Upper lobe of left lung (tissue), 6 donors: Measurements from ENCODE around the gene RSRC1. TPM values are rescaled to one million over a fixed set of nuclear protein-coding genes. Genes with fewer than 3 reads are reported as not detected.

Experiments
- ATAC-seq, 2 donors: fragments of 200-7000 bp; cut with Tn5 transposase; one replicate each; pipeline ENCODE4 v1.9.1; 2022; ENCODE audit warnings: mild to moderate bottlenecking in 2 of 2, moderate library complexity in 2 of 2; ENCODE audit not compliant: low FRiP score in 2 of 2
- DNase-seq, 2 donors: peaks; one replicate each; pipeline ENCODE4 v3.0.0-alpha.2; 2019 to 2020
- H3K27ac ChIP-seq, 4 donors: fragments of 200-600 bp; sonication (generic); one replicate each; pipeline ENCODE4 v1.5.1; 2016 to 2019
- H3K27me3 ChIP-seq, 4 donors: fragments of 200-600 bp; sonication (generic); one replicate each; pipeline ENCODE4 v1.5.1; 2017 to 2019
- H3K36me3 ChIP-seq, 4 donors: fragments of 200-600 bp; sonication (generic); one replicate each; pipeline ENCODE4 v1.5.1; 2016 to 2019
- H3K4me1 ChIP-seq, 4 donors: fragments of 200-600 bp; sonication (generic); one replicate each; pipeline ENCODE4 v1.5.1; 2018 to 2019
- H3K4me3 ChIP-seq, 4 donors: fragments of 200-600 bp; sonication (generic); one replicate each; pipeline ENCODE4 v1.5.1; 2017 to 2019; ENCODE audit warnings: mild to moderate bottlenecking in 2 of 4, moderate library complexity in 1 of 4
- H3K9me3 ChIP-seq, 4 donors: fragments of 200-600 bp; sonication (generic); one replicate each; pipeline ENCODE4 v1.5.1; 2018 to 2019
- CTCF ChIP-seq, 6 experiments: fragments of 450-650 bp in 4 of 6; fragments of 200-600 bp in 2 of 6; sonication (generic) in 2 of 6; IDR thresholded peaks; one replicate each; pipeline ENCODE4 v1.5.1; 2016 to 2019; ENCODE audit warnings: antibody characterized with exemption in 6 of 6
- EP300 ChIP-seq, 4 donors: sonication (generic); formaldehyde crosslinking; IDR thresholded peaks; one replicate each; pipeline ENCODE4 v1.5.1; 2017; ENCODE audit warnings: antibody characterized with exemption in 4 of 4, control low read depth in 2 of 4
- POLR2A ChIP-seq, 4 donors: fragments of 450-650 bp; IDR thresholded peaks; one replicate each; pipeline ENCODE4 v1.5.1; 2016 to 2017; ENCODE audit warnings: antibody characterized with exemption in 4 of 4, mild to moderate bottlenecking in 2 of 4
- POLR2AphosphoS5 ChIP-seq, 2 donors: sonication (generic); formaldehyde crosslinking; IDR thresholded peaks; one replicate each; pipeline ENCODE4 v1.5.1; 2017; ENCODE audit warnings: antibody characterized with exemption in 2 of 2
- WGBS, 2 donors: methylation state at CpG; one replicate each; pipeline ENCODE4 v1.1.5; 2017 to 2018; 5-methylcytosine and 5-hydroxymethylcytosine counted together
- total RNA-seq, 6 donors: library from RNA; depleted of rRNA in 4 of 6; stranded (reverse); fragments of >200 nt in 4 of 6; gene quantifications; one replicate each; pipeline versions ENCODE4 v1.1.0 to v1.2.1, GENCODE V29; 2016 to 2021
- donor health status: DM: no; HTN: no; CAD: no; lungs with moderate emphysema.
- donor health status: DM: no; HTN: yes; CAD: no; lungs with severe emphysema.

RSRC1 gene
- total RNA-seq, 6 donors from 2014 or later = 21.4 to 87.0 (median 24.5) TPM

- Histone ChIP-seq H3K36me3 (no peaks in the 10 kb centered on the region), H3K4me1 (no peaks in the 10 kb centered on the region), H3K4me3 (no peak overlapping the region), H3K27ac (no peak overlapping the region), H3K27me3 (no peaks in the 10 kb centered on the region), H3K9me3 (peaks cover 1 to 9% (median 6%) of the 10 kb centered on the region in 4 donors)
- ATAC-seq (no peak), DNase-seq (no peak)
- TF ChIP-seq EP300 (IDR thresholded peaks at IDR 0.05) = no peak
- no peak for TF ChIP-seq POLR2A (IDR thresholded peaks at IDR 0.05)
- no peak for TF ChIP-seq CTCF (IDR thresholded peaks at IDR 0.05)
- no peak for TF ChIP-seq POLR2AphosphoS5 (IDR thresholded peaks at IDR 0.05)
- 75 to 89% methylated on average over 2 of the region's 2 CpGs for WGBS, 2 donors
Observed at GRCh38 chr3:158205994-158206393, 96.1 kb downstream of the RSRC1 start.

GRCh38 chr3:158210067-158210466 is 100.2 kb downstream of the RSRC1 start:
- no peak for TF ChIP-seq POLR2AphosphoS5 (IDR thresholded peaks at IDR 0.05)
- TF ChIP-seq EP300 (IDR thresholded peaks at IDR 0.05) = no peak
- TF ChIP-seq POLR2A (IDR thresholded peaks at IDR 0.05) = no peak

GRCh38 chr3:158213461-158213860 is 103.6 kb downstream of the RSRC1 start:
- H3K27me3 ChIP-seq = no peaks in the 10 kb centered on the region

More at GRCh38 chr3:158210067-158210466, 100.2 kb downstream of the RSRC1 start:
- ATAC-seq (no peak), DNase-seq (no peak)
- no peak overlapping the region for H3K4me3 ChIP-seq
- WGBS, 2 donors = 96 to 98% methylated on average over 4 of the region's 4 CpGs
- H3K36me3 ChIP-seq = no peaks in the 10 kb centered on the region
- no peaks in the 10 kb centered on the region for H3K9me3 ChIP-seq
- no peaks in the 10 kb centered on the region for H3K27me3 ChIP-seq
- H3K4me1 ChIP-seq = no peaks in the 10 kb centered on the region
- no peak overlapping the region for H3K27ac ChIP-seq

GRCh38 chr3:158217992-158218391 is 108.1 kb downstream of the RSRC1 start:
- no peak for ATAC-seq
- Histone ChIP-seq H3K27me3 (no peaks in the 10 kb centered on the region), H3K9me3 (no peaks in the 10 kb centered on the region), H3K27ac (no peak overlapping the region), H3K4me1 (no peaks in the 10 kb centered on the region), H3K36me3 (no peaks in the 10 kb centered on the region), H3K4me3 (no peak overlapping the region)
- no peak for DNase-seq
- 92 to 98% methylated on average over 3 of the region's 3 CpGs for WGBS, 2 donors
- no peak for TF ChIP-seq POLR2AphosphoS5 (IDR thresholded peaks at IDR 0.05)
- TF ChIP-seq POLR2A (IDR thresholded peaks at IDR 0.05) = no peak
- TF ChIP-seq EP300 (IDR thresholded peaks at IDR 0.05) = no peak
- no peak for TF ChIP-seq CTCF (IDR thresholded peaks at IDR 0.05)

More at GRCh38 chr3:158213461-158213860, 103.6 kb downstream of the RSRC1 start:
- DNase-seq (no peak), ATAC-seq (no peak)
- Histone ChIP-seq H3K9me3 (no peaks in the 10 kb centered on the region), H3K36me3 (no peaks in the 10 kb centered on the region), H3K27ac (no peak overlapping the region), H3K4me1 (no peaks in the 10 kb centered on the region), H3K4me3 (no peak overlapping the region)
- TF ChIP-seq POLR2AphosphoS5 (IDR thresholded peaks at IDR 0.05) = no peak
- TF ChIP-seq EP300 (IDR thresholded peaks at IDR 0.05) = no peak
- no peak for TF ChIP-seq POLR2A (IDR thresholded peaks at IDR 0.05)
- no peak for TF ChIP-seq CTCF (IDR thresholded peaks at IDR 0.05)

- DNase-seq (no peak), ATAC-seq (no peak)
- Histone ChIP-seq H3K36me3 (no peaks in the 10 kb centered on the region), H3K9me3 (no peaks in the 10 kb centered on the region), H3K27me3 (no peaks in the 10 kb centered on the region), H3K4me3 (no peak overlapping the region), H3K4me1 (no peaks in the 10 kb centered on the region), H3K27ac (no peak overlapping the region)
- TF ChIP-seq CTCF (IDR thresholded peaks at IDR 0.05) (no peak), EP300 (IDR thresholded peaks at IDR 0.05) (no peak), POLR2AphosphoS5 (IDR thresholded peaks at IDR 0.05) (no peak), POLR2A (IDR thresholded peaks at IDR 0.05) (no peak)
Observed at GRCh38 chr3:158220575-158220974, 110.7 kb downstream of the RSRC1 start.
